SH-SY5Y (cell line): Measurements from ENCODE around the gene OTX1.

Source experiments
- GATA2 ChIP-seq: IDR thresholded peaks from 2 replicates; pipeline ENCODE4 v1.6.1; 2011; ENCODE audit warnings: mild to moderate bottlenecking, low read depth, low read length
- GATA3 ChIP-seq: IDR thresholded peaks from 2 replicates; pipeline ENCODE4 v1.6.1; 2011; ENCODE audit warnings: low read depth, mild to moderate bottlenecking, low read length, moderate library complexity

- TF ChIP-seq GATA2, result no peak
- no peak for TF ChIP-seq GATA3
Measured at GRCh38 chr2:63051795-63052333, 1.2 kb downstream of the OTX1 start.
